ENCODE data around the gene WWC1. TPM values are rescaled to one million over a fixed set of nuclear protein-coding genes. Genes with fewer than 3 reads are reported as not detected.
A peak's percentile ranks its signal among the peaks of the same experiment; 100 is the strongest.

Gene WWC1
- total RNA-seq, 1 experiment from 2014 or later = 97.7 TPM

GRCh38 chr5:168362097-168362885 is 70.8 kb downstream of the WWC1 start:
- H3K4me1 ChIP-seq (replicated peaks; ENCODE audit: insufficient read depth) = peaks cover 98% of the 10 kb centered on the region

GRCh38 chr5:168364151-168364661 is 72.8 kb downstream of the WWC1 start:
- Histone ChIP-seq H3K79me2 (ENCODE audit: low read depth) (peaks cover 75% of the 10 kb centered on the region), H3K36me3 (ENCODE audit: low read depth) (no peaks in the 10 kb centered on the region), H3K9me2 (ENCODE audit: insufficient read depth) (0 out of 2 replicates have a peak, but pooled peaks cover 4% of the 10 kb centered on the region), H2AFZ (no peak overlapping the region), H3F3A (ENCODE audit: insufficient read depth, low read depth) (peaks cover 76% of the 10 kb centered on the region), H3K27ac (peak overlapping the region; percentile 97), H3K4me1 (replicated peaks; ENCODE audit: insufficient read depth) (peaks cover 91% of the 10 kb centered on the region), H3K4me2 (peak overlapping the region; percentile 73), H3K9me3 (ENCODE audit: insufficient read depth, low read depth) (no peaks in the 10 kb centered on the region), H4K20me1 (ENCODE audit: insufficient read depth) (no peaks in the 10 kb centered on the region), H3K4me3 (peak overlapping the region; percentile 38; the same call in 1 of the 2 replicates), H3K27me3 (ENCODE audit: insufficient read depth, low read depth) (no peaks in the 10 kb centered on the region)
- intact Hi-C loops (cut with micrococcal nuclease; ENCODE audit: unreplicated experiment) = loop anchor here (2.0 kb wide), 1 partner anchor 47 kb away; no protein-coding TSS in a partner anchor
- no TSS peak for BruUV-seq (replicated peaks)
- TF ChIP-seq EZH2 (IDR thresholded peaks at IDR 0.05; ENCODE audit: low read depth) (no peak), CTCF (conservative IDR thresholded peaks at IDR 0.05) (no peak)
- DNase-seq = peak; percentile 76 to 92
- ChIA-PET CTCF (interaction anchor here (0.5 to 2.2 kb wide), 3 partner anchors 39 to 52 kb away, joined by 3 to 9 read pairs (median 5); no protein-coding TSS in a partner anchor), POLR2A (ENCODE audit: unreplicated experiment) (interaction anchor here (0.5 to 1.4 kb wide), 14 partner anchors 16 to 780 kb away, joined by 3 to 11 read pairs (median 4); partner anchors contain the start of gene WWC1)

More at GRCh38 chr5:168362097-168362885, 70.8 kb downstream of the WWC1 start:
- Histone ChIP-seq H3K79me2 (ENCODE audit: low read depth) (peaks cover 75% of the 10 kb centered on the region), H3K27me3 (ENCODE audit: insufficient read depth, low read depth) (no peaks in the 10 kb centered on the region), H3K27ac (peak overlapping the region; percentile 97), H3F3A (ENCODE audit: insufficient read depth, low read depth) (peaks cover 93% of the 10 kb centered on the region), H3K4me2 (peak overlapping the region; percentile 73), H2AFZ (no peak overlapping the region), H3K36me3 (ENCODE audit: low read depth) (no peaks in the 10 kb centered on the region), H4K20me1 (ENCODE audit: insufficient read depth) (no peaks in the 10 kb centered on the region), H3K9me2 (ENCODE audit: insufficient read depth) (0 out of 2 replicates have a peak, but pooled peaks cover 4% of the 10 kb centered on the region), H3K4me3 (peak overlapping the region; percentile 24; the same call in 1 of the 2 replicates), H3K9me3 (ENCODE audit: insufficient read depth, low read depth) (no peaks in the 10 kb centered on the region)
- ChIA-PET CTCF (no interaction called here), POLR2A (ENCODE audit: unreplicated experiment) (interaction anchor here (0.6 to 0.7 kb wide), 2 partner anchors 44 to 49 kb away, joined by 3 to 4 read pairs; no protein-coding TSS in a partner anchor)
- DNase-seq = peak in 1 of 2 experiments; percentile 80
- intact Hi-C loops (cut with micrococcal nuclease; ENCODE audit: unreplicated experiment) = no loop called here
- BruUV-seq (replicated peaks) = no TSS peak
- TF ChIP-seq EZH2 (IDR thresholded peaks at IDR 0.05; ENCODE audit: low read depth) (no peak), CTCF (conservative IDR thresholded peaks at IDR 0.05) (no peak)

All from PC-9 (cell line).